SK-N-MC (cell line): Measurements from ENCODE around the gene SGPL1.
"Not testable (repeated sequence)": the region's sequence is repeated elsewhere in the genome, so short reads cannot be mapped to it uniquely, and the experiment has no call there.

Source experiments
- DNase-seq: peaks from one replicate; pipeline ENCODE4 v3.0.0-alpha.2; 2011; ENCODE audit warnings: low read depth, low spot score
- H3K27ac ChIP-seq: fragments of 200-600 bp; sonication (generic); 2 replicates; pipeline ENCODE4 v1.5.1; 2016; ENCODE audit warnings: mixed run types
- H3K36me3 ChIP-seq: fragments of 200-600 bp; sonication (generic); 2 replicates; pipeline ENCODE4 v1.6.1; 2017; ENCODE audit warnings: antibody characterized with exemption, low read length, mixed read lengths; ENCODE audit not compliant: insufficient read depth
- H3K4me3 ChIP-seq: fragments of 200-600 bp; sonication (generic); 2 replicates; pipeline ENCODE4 v1.5.1; 2016
- H3K9ac ChIP-seq: fragments of 200-600 bp; sonication (generic); 2 replicates; pipeline ENCODE4 v1.8.0; 2017; ENCODE audit warnings: mixed run types, mixed read lengths; ENCODE audit not compliant: insufficient read length
- H3K9me3 ChIP-seq: fragments of 200-600 bp; sonication (generic); 2 replicates; pipeline ENCODE4 v1.6.1; 2017; ENCODE audit warnings: low read depth, mild to moderate bottlenecking, antibody characterized with exemption, low read length, moderate library complexity, mixed read lengths
- EZH2 ChIP-seq: fragments of 200-600 bp; sonication (generic); IDR thresholded peaks from one replicate; pipeline ENCODE4 v1.6.1; 2017; ENCODE audit warnings: antibody characterized with exemption
- FOXP2 ChIP-seq: optimal IDR thresholded peaks from 2 replicates; pipeline ENCODE3; 2011; ENCODE audit warnings: mild to moderate bottlenecking, moderate library complexity; ENCODE audit not compliant: insufficient read depth; ENCODE audit errors: extremely low read length, control extremely low read depth
- POLR2AphosphoS5 ChIP-seq: IDR thresholded peaks from 2 replicates; pipeline ENCODE4 v1.6.1; 2012; ENCODE audit warnings: mild to moderate bottlenecking, low read depth, low read length, borderline replicate concordance

Gene SGPL1

GRCh38 chr10:70849582-70850016 is 33.9 kb downstream of the SGPL1 start:
- TF ChIP-seq POLR2AphosphoS5: no peak
- no peak for TF ChIP-seq FOXP2
- no peak for TF ChIP-seq EZH2
- no peaks in the 10 kb centered on the region for H3K9me3 ChIP-seq
- no peak overlapping the region for H3K9ac ChIP-seq
- no peak for DNase-seq
- no peak overlapping the region for H3K4me3 ChIP-seq
- no peak overlapping the region for H3K27ac ChIP-seq
- H3K36me3 ChIP-seq: peaks cover under 1% of the 10 kb centered on the region; the same call in 1 of the 2 replicates

GRCh38 chr10:70850097-70850496 is 34.3 kb downstream of the SGPL1 start:
- no peak overlapping the region for H3K4me3 ChIP-seq
- H3K27ac ChIP-seq: no peak overlapping the region
- peaks cover 5% of the 10 kb centered on the region; the same call in 1 of the 2 replicates for H3K36me3 ChIP-seq
- no peak overlapping the region for H3K9ac ChIP-seq
- no peak for TF ChIP-seq EZH2
- no peak for TF ChIP-seq POLR2AphosphoS5
- DNase-seq: no peak
- no peaks in the 10 kb centered on the region for H3K9me3 ChIP-seq

DNA sequence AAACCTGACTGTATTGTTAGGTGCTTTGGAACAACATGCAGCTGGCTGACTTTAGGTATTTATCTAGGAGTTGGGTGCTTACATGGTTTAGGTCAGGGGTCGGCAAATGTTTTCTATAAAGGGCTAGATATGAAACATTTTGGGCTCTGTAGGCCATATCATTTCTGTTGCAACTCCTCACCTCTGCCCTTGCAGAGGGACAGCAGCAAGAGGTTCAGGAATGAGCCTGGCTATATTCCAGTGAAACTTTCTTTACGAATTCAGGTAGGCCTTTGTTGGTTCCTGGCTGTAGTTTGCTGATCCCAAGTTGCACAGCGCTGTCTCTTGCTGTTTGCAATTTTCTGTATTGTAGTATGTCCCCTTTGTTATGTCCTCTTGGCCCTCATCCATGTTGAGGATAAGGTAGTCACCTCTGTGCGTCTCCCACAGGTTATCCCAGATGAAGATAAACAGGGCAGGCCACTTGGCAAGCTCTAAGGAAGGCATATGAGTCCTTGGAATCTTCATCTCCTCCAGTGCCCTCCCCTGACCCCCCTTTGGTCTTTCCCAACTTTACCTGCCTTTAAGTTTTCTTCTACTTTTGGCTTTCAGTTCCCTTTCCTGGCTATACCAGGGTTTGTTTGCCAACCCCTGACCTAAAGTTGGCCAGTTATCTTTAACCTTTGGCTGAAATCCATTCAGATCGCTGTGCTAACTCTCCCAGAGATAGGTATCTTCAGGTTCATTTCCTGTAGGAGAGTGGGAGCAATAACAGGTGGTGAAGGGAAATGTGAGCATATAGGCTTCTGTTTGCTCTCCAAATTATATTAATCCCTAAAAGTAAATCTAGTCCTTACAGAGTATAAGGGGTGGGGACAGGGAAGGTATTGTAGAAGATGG is 36.1 kb downstream of the SGPL1 start:
- Histone ChIP-seq H3K36me3 (peaks cover 11% of the 10 kb centered on the region; the same call in 1 of the 2 replicates), H3K27ac (no peak overlapping the region), H3K9ac (no peak overlapping the region), H3K9me3 (no peaks in the 10 kb centered on the region), H3K4me3 (no peak overlapping the region)
- TF ChIP-seq FOXP2: no peak
- TF ChIP-seq EZH2: no peak
- TF ChIP-seq POLR2AphosphoS5: no peak
- no peak for DNase-seq

DNA sequence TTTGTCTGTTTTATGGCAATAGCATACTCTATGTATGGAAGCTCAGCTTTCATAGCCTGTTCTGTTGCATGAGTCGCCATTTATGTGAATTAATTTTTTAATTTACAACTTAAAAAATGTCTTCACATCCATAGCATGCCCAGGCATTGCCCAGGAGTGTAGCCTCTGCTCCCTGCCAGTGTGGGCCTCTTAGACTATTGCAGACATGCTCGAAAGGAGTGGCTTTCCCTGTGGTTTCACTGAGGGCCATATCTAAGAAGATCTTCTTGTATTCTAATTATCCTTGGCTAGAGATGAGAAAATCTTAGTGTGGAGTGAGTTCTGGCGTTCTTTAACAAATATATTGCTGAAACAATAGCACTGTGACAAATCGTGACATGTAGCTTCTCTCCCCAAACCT is 37.3 kb downstream of the SGPL1 start:
- Histone ChIP-seq H3K27ac (no peak overlapping the region), H3K4me3 (no peak overlapping the region), H3K9ac (no peak overlapping the region), H3K9me3 (no peaks in the 10 kb centered on the region), H3K36me3 (peaks cover 11% of the 10 kb centered on the region; the same call in 1 of the 2 replicates)
- no peak for DNase-seq
- no peak for TF ChIP-seq EZH2
- TF ChIP-seq FOXP2: no peak
- no peak for TF ChIP-seq POLR2AphosphoS5

DNA sequence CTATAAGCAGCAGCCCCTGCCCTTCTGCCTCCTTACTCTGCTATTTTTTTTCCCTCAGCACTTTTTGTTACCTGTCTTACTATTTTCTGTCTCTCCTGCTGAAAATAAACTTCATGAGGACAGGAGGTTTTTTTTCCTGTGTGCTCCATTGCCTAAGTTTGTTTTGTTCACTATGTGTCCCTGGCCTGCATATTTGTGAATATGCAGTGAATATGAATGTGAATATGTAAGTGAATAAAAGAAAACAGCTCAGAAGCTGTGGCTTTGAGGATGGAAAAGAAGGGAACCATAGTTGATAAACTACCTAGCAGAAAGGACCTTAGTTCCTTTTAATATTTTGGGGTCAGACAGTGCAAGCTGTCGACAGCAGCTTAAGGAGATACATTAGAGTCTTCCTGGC is 37.7 kb downstream of the SGPL1 start:
- H3K4me3 ChIP-seq: no peak overlapping the region
- no peak overlapping the region for H3K9ac ChIP-seq
- no peak for TF ChIP-seq POLR2AphosphoS5
- no peak overlapping the region for H3K27ac ChIP-seq
- H3K36me3 ChIP-seq: peaks cover 11% of the 10 kb centered on the region; the same call in 1 of the 2 replicates
- H3K9me3 ChIP-seq: no peaks in the 10 kb centered on the region
- DNase-seq: no peak

- no peak for DNase-seq
- no peak overlapping the region for H3K27ac ChIP-seq
- H3K4me3 ChIP-seq: no peak overlapping the region
- no peak overlapping the region for H3K9ac ChIP-seq
- no peak for TF ChIP-seq EZH2
- TF ChIP-seq FOXP2: no peak
- TF ChIP-seq POLR2AphosphoS5: no peak
- peaks cover 11% of the 10 kb centered on the region; the same call in 1 of the 2 replicates for H3K36me3 ChIP-seq
- H3K9me3 ChIP-seq: no peaks in the 10 kb centered on the region
These were observed 40.7 kb downstream of the SGPL1 start for GRCh38 chr10:70856454-70856853.

GRCh38 chr10:70858759-70859158 is 43.0 kb downstream of the SGPL1 start:
- Histone ChIP-seq H3K36me3 (peaks cover 11% of the 10 kb centered on the region; the same call in 1 of the 2 replicates), H3K27ac (no peak overlapping the region), H3K9me3 (no peaks in the 10 kb centered on the region), H3K4me3 (no peak overlapping the region), H3K9ac (no peak overlapping the region)
- DNase-seq: no peak
- TF ChIP-seq EZH2 (no peak), FOXP2 (no peak), POLR2AphosphoS5 (no peak)

DNA sequence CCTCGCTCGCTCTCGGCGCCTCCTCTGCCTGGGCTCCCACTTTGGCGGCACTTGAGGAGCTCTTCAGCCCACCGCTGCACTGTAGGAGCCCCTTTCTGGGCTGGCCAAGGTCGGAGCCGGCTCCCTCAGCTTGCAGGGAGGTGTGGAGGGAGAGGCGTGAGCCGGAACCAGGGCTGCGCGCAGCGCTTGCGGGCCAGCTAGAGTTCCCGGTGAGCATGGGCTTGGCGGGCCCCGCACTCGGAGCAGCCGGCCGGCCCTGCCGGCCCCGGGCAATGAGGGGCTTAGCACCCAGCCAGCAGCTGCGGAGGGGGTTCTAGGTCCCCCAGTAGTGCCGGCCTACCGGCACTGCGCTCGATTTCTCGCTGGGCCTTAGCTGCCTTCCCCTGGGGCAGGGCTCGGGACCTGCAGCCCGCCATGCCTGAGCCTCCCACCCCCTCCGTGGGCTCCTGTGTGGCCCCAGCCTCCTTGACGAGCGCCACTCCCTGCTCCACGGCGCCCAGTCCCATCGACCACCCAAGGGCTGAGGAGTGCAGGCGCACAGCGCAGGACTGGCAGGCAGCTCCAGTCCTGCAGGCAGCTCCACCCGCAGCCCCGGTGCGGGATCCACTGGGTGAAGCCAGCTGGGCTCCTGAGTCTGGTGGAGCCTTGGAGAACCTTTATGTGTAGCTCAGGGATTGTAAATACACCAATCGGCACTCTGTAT is 45.9 kb downstream of the SGPL1 start:
- H3K9me3 ChIP-seq, H3K36me3 ChIP-seq, H3K9ac ChIP-seq, DNase-seq, H3K4me3 ChIP-seq, H3K27ac ChIP-seq: not testable (repeated sequence)
